HEK293 (cell line): ENCODE data around the gene PMS1.

Experiments
- CTCF ChIA-PET: fragments of 350-600 bp; formaldehyde crosslinking; extraction: SDS; loops from one replicate; lab custom pipeline; 2021; ENCODE audit warnings: antibody characterized with exemption; lab: Yijun Ruan, JAX
- POLR2A ChIA-PET: fragments of 300-600 bp; formaldehyde crosslinking; extraction: SDS; loops from one replicate; lab custom pipeline; 2020; ENCODE audit warnings: antibody characterized with exemption, inconsistent platforms; lab: Yijun Ruan, JAX
- H3K27ac ChIP-seq: fragments of 200-500 bp; sonication (Bioruptor generic); 2 replicates; pipeline ENCODE4 v1.5.1; 2014; ENCODE audit warnings: low read depth, low read length, control low read depth, inconsistent platforms; ENCODE audit errors: extremely low read depth
- H3K36me3 ChIP-seq, 2 experiments: fragments of 200-500 bp in 1 of 2; sonication (Bioruptor generic) in 1 of 2; 1 replicate in 1 of 2; 2 replicates in 1 of 2; pipeline ENCODE4 v1.5.1; 2014 to 2017; ENCODE audit warnings: inconsistent platforms in 2 of 2, low read length in 2 of 2; ENCODE audit not compliant: control insufficient read depth in 2 of 2, insufficient read depth in 1 of 2
- H3K4me1 ChIP-seq: fragments of 200-500 bp; sonication (Bioruptor generic); 2 replicates; pipeline ENCODE4 v1.5.1; 2014; ENCODE audit warnings: mild to moderate bottlenecking, low read length, inconsistent platforms; ENCODE audit not compliant: control insufficient read depth, insufficient read depth
- H3K4me3 ChIP-seq: 2 replicates; pipeline ENCODE4 v1.5.1; 2011; ENCODE audit warnings: low read depth, mild to moderate bottlenecking, control low read depth, low read length, moderate library complexity
- H3K9me3 ChIP-seq: fragments of 200-500 bp; sonication (Bioruptor generic); 2 replicates; pipeline ENCODE4 v1.5.1; 2014; ENCODE audit warnings: low read depth, low read length, inconsistent platforms; ENCODE audit not compliant: control insufficient read depth, insufficient read depth
- GFI1B ChIP-seq: fragments of 450-650 bp; formaldehyde crosslinking; IDR thresholded peaks from 2 replicates; pipeline ENCODE4 v1.5.1; 2016; ENCODE audit warnings: missing biosample characterization, missing genetic modification characterization
- GLIS1 ChIP-seq: fragments of 450-650 bp; formaldehyde crosslinking; IDR thresholded peaks from 2 replicates; pipeline ENCODE4 v1.5.1; 2016; ENCODE audit warnings: missing biosample characterization, missing genetic modification characterization
- KLF1 ChIP-seq: fragments of 450-650 bp; formaldehyde crosslinking; IDR thresholded peaks from 2 replicates; pipeline ENCODE4 v1.5.1; 2016; ENCODE audit warnings: missing biosample characterization, missing genetic modification characterization
- KLF16 ChIP-seq: fragments of 450-650 bp; formaldehyde crosslinking; IDR thresholded peaks from 2 replicates; pipeline ENCODE4 v1.5.1; 2017; ENCODE audit warnings: missing biosample characterization, missing genetic modification characterization
- MYNN ChIP-seq: fragments of 450-650 bp; formaldehyde crosslinking; IDR thresholded peaks from 2 replicates; pipeline ENCODE4 v1.5.1; 2016; ENCODE audit warnings: missing biosample characterization, missing genetic modification characterization, borderline replicate concordance
- SP3 ChIP-seq: fragments of 450-650 bp; formaldehyde crosslinking; IDR thresholded peaks from 2 replicates; pipeline ENCODE4 v1.5.1; 2016; ENCODE audit warnings: missing biosample characterization, missing genetic modification characterization
- SP7 ChIP-seq: fragments of 450-650 bp; formaldehyde crosslinking; IDR thresholded peaks from 2 replicates; pipeline ENCODE4 v1.5.1; 2016; ENCODE audit warnings: missing biosample characterization, missing genetic modification characterization
- ZNF112 ChIP-seq: fragments of 450-650 bp; formaldehyde crosslinking; IDR thresholded peaks from 2 replicates; pipeline ENCODE4 v1.5.0; 2017; ENCODE audit warnings: missing biosample characterization, missing genetic modification characterization
- ZNF157 ChIP-seq: fragments of 450-650 bp; formaldehyde crosslinking; IDR thresholded peaks from 2 replicates; pipeline ENCODE4 v1.5.1; 2016; ENCODE audit warnings: missing biosample characterization, missing genetic modification characterization
- ZNF184 ChIP-seq: fragments of 450-650 bp; IDR thresholded peaks from 2 replicates; pipeline ENCODE4 v1.5.1; 2018; ENCODE audit warnings: missing biosample characterization, mild to moderate bottlenecking, missing genetic modification characterization
- ZNF423 ChIP-seq: fragments of 450-650 bp; formaldehyde crosslinking; IDR thresholded peaks from 2 replicates; pipeline ENCODE4 v1.5.1; 2016; ENCODE audit warnings: missing biosample characterization, missing genetic modification characterization
- ZNF48 ChIP-seq: fragments of 450-650 bp; formaldehyde crosslinking; IDR thresholded peaks from 2 replicates; pipeline ENCODE4 v1.5.1; 2016; ENCODE audit warnings: missing biosample characterization, missing genetic modification characterization
- ZNF654 ChIP-seq: fragments of 450-650 bp; formaldehyde crosslinking; IDR thresholded peaks from 2 replicates; pipeline ENCODE4 v1.5.1; 2016; ENCODE audit warnings: low read depth, missing biosample characterization, missing genetic modification characterization
- TF ChIP-seq, protein P1 (sequence below): fragments of 450-650 bp; formaldehyde crosslinking; IDR thresholded peaks from 2 replicates; pipeline ENCODE4; 2016; ENCODE audit warnings: missing biosample characterization, missing genetic modification characterization
- TF ChIP-seq, protein P2 (sequence below): fragments of 450-650 bp; formaldehyde crosslinking; IDR thresholded peaks from 2 replicates; pipeline ENCODE4 v1.5.1; 2017; ENCODE audit warnings: missing biosample characterization, missing genetic modification characterization
- TF ChIP-seq, protein P3 (sequence below): fragments of 450-650 bp; formaldehyde crosslinking; IDR thresholded peaks from 2 replicates; pipeline ENCODE4 v1.5.1; 2017; ENCODE audit warnings: missing biosample characterization, missing genetic modification characterization
- TF ChIP-seq, protein P4 (sequence below): fragments of 450-650 bp; formaldehyde crosslinking; IDR thresholded peaks from 2 replicates; pipeline ENCODE4 v1.5.1; 2016; ENCODE audit warnings: missing biosample characterization, missing genetic modification characterization
- TF ChIP-seq, protein P5 (sequence below): fragments of 450-650 bp; formaldehyde crosslinking; IDR thresholded peaks from 2 replicates; pipeline ENCODE4 v1.5.1; 2016; ENCODE audit warnings: missing biosample characterization, missing genetic modification characterization
- TF ChIP-seq, protein P6 (sequence below): fragments of 450-650 bp; formaldehyde crosslinking; IDR thresholded peaks from 2 replicates; pipeline ENCODE4 v1.5.0; 2017; ENCODE audit warnings: missing biosample characterization, missing genetic modification characterization, borderline replicate concordance

PMS1 gene

DNA sequence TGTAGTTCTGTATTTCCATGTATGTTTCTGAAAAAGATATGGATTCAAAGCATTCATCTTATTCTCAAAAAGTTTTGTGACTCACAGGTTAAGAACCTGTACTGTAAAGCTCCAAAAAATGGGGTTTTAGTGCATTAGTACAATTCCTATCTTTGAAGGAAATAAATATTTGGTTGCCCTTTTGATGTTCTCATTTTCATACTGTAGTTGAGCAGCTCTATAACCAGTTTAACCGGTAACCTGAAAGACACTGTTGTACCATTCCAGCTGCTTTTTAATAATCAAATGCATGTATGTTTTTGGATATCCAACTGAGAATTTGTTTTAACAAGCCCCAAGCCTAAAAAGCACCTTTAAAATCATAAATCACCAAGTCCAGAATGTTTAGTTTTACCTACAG, 12.0 kb upstream of the PMS1 start:
- TF ChIP-seq KLF16 (tag by site-specific recombination) (no peak), ZNF157 (no peak), ZNF654 (tag by site-specific recombination) (no peak), ZNF184 (tag by site-specific recombination) (no peak), SP3 (no peak), ZNF112 (tag by site-specific recombination) (no peak), GLIS1 (no peak), KLF1 (tag by site-specific recombination) (no peak), ZNF48 (tag by site-specific recombination) (no peak), ZNF423 (tag by site-specific recombination) (no peak), MYNN (tag by site-specific recombination) (no peak), GFI1B (no peak), SP7 (tag by site-specific recombination) (no peak)
- TF ChIP-seq, protein P1, sequence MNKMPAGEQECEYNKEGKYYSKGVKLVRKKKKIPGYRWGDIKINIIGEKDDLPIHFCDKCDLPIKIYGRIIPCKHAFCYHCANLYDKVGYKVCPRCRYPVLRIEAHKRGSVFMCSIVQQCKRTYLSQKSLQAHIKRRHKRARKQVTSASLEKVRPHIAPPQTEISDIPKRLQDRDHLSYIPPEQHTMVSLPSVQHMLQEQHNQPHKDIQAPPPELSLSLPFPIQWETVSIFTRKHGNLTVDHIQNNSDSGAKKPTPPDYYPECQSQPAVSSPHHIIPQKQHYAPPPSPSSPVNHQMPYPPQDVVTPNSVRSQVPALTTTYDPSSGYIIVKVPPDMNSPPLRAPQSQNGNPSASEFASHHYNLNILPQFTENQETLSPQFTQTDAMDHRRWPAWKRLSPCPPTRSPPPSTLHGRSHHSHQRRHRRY: no peak
- TF ChIP-seq, protein P2, sequence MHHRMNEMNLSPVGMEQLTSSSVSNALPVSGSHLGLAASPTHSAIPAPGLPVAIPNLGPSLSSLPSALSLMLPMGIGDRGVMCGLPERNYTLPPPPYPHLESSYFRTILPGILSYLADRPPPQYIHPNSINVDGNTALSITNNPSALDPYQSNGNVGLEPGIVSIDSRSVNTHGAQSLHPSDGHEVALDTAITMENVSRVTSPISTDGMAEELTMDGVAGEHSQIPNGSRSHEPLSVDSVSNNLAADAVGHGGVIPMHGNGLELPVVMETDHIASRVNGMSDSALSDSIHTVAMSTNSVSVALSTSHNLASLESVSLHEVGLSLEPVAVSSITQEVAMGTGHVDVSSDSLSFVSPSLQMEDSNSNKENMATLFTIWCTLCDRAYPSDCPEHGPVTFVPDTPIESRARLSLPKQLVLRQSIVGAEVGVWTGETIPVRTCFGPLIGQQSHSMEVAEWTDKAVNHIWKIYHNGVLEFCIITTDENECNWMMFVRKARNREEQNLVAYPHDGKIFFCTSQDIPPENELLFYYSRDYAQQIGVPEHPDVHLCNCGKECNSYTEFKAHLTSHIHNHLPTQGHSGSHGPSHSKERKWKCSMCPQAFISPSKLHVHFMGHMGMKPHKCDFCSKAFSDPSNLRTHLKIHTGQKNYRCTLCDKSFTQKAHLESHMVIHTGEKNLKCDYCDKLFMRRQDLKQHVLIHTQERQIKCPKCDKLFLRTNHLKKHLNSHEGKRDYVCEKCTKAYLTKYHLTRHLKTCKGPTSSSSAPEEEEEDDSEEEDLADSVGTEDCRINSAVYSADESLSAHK (tag by site-specific recombination): no peak
- TF ChIP-seq, protein P3, sequence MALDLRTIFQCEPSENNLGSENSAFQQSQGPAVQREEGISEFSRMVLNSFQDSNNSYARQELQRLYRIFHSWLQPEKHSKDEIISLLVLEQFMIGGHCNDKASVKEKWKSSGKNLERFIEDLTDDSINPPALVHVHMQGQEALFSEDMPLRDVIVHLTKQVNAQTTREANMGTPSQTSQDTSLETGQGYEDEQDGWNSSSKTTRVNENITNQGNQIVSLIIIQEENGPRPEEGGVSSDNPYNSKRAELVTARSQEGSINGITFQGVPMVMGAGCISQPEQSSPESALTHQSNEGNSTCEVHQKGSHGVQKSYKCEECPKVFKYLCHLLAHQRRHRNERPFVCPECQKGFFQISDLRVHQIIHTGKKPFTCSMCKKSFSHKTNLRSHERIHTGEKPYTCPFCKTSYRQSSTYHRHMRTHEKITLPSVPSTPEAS: no peak
- TF ChIP-seq, protein P4, sequence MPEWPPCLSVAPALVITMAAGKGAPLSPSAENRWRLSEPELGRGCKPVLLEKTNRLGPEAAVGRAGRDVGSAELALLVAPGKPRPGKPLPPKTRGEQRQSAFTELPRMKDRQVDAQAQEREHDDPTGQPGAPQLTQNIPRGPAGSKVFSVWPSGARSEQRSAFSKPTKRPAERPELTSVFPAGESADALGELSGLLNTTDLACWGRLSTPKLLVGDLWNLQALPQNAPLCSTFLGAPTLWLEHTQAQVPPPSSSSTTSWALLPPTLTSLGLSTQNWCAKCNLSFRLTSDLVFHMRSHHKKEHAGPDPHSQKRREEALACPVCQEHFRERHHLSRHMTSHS (tag by site-specific recombination): no peak
- TF ChIP-seq, protein P5, sequence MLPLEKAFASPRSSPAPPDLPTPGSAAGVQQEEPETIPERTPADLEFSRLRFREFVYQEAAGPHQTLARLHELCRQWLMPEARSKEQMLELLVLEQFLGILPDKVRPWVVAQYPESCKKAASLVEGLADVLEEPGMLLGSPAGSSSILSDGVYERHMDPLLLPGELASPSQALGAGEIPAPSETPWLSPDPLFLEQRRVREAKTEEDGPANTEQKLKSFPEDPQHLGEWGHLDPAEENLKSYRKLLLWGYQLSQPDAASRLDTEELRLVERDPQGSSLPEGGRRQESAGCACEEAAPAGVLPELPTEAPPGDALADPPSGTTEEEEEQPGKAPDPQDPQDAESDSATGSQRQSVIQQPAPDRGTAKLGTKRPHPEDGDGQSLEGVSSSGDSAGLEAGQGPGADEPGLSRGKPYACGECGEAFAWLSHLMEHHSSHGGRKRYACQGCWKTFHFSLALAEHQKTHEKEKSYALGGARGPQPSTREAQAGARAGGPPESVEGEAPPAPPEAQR (tag by site-specific recombination): no peak
- TF ChIP-seq, protein P6, sequence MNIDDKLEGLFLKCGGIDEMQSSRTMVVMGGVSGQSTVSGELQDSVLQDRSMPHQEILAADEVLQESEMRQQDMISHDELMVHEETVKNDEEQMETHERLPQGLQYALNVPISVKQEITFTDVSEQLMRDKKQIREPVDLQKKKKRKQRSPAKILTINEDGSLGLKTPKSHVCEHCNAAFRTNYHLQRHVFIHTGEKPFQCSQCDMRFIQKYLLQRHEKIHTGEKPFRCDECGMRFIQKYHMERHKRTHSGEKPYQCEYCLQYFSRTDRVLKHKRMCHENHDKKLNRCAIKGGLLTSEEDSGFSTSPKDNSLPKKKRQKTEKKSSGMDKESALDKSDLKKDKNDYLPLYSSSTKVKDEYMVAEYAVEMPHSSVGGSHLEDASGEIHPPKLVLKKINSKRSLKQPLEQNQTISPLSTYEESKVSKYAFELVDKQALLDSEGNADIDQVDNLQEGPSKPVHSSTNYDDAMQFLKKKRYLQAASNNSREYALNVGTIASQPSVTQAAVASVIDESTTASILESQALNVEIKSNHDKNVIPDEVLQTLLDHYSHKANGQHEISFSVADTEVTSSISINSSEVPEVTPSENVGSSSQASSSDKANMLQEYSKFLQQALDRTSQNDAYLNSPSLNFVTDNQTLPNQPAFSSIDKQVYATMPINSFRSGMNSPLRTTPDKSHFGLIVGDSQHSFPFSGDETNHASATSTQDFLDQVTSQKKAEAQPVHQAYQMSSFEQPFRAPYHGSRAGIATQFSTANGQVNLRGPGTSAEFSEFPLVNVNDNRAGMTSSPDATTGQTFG: no peak
- TF ChIP-seq, all 188 proteins: peak for 0
- Histone ChIP-seq H3K9me3 (no peaks in the 10 kb centered on the region), H3K4me1 (no peaks in the 10 kb centered on the region), H3K36me3 (peaks cover 57 to 83% of the 10 kb centered on the region in 2 experiments), H3K4me3 (no peak overlapping the region), H3K27ac (no peak overlapping the region)
- CTCF ChIA-PET: interaction anchor here (0.6 to 1.8 kb wide), 2 partner anchors 9 to 20 kb away, joined by 4 to 15 read pairs; partner anchors contain the start of gene OSGEPL1
- POLR2A ChIA-PET: interaction anchor here (0.9 kb wide), 1 partner anchor 9 kb away, joined by 3 read pairs; the partner anchor contains the start of gene OSGEPL1
